ENCODE data around the gene TRMU.

Gene TRMU

GRCh38 chr22:46356496-46357480 is 21.3 kb downstream of the TRMU start:
- no peak for DNase-seq (ENCODE audit: low read depth)

GRCh38 chr22:46357711-46358520 is 22.4 kb downstream of the TRMU start:
- no peak for DNase-seq (ENCODE audit: low read depth)

- DNase-seq (ENCODE audit: low read depth) = no peak
These were observed 23.3 kb downstream of the TRMU start for GRCh38 chr22:46358766-46359165.

- DNase-seq (ENCODE audit: low read depth) = no peak
These were observed 23.8 kb downstream of the TRMU start for GRCh38 chr22:46359362-46359761.

GRCh38 chr22:46360097-46360496 is 24.6 kb downstream of the TRMU start:
- no peak for DNase-seq (ENCODE audit: low read depth)

- DNase-seq (ENCODE audit: low read depth) = no peak
These were observed 25.4 kb downstream of the TRMU start for GRCh38 chr22:46360891-46361290.

- DNase-seq (ENCODE audit: low read depth) = no peak
These were observed 26.3 kb downstream of the TRMU start for GRCh38 chr22:46361826-46362202.

GRCh38 chr22:46362203-46362933 is 26.9 kb downstream of the TRMU start:
- DNase-seq (ENCODE audit: low read depth) = no peak

- DNase-seq (ENCODE audit: low read depth) = no peak
These were observed 27.5 kb downstream of the TRMU start for GRCh38 chr22:46362934-46363515.

GRCh38 chr22:46363611-46364321 is 28.3 kb downstream of the TRMU start:
- DNase-seq (ENCODE audit: low read depth) = no peak

- DNase-seq (ENCODE audit: low read depth) = no peak
These were observed 29.0 kb downstream of the TRMU start for GRCh38 chr22:46364341-46365165.

GRCh38 chr22:46365166-46365624 is 29.7 kb downstream of the TRMU start:
- no peak for DNase-seq (ENCODE audit: low read depth)

GRCh38 chr22:46366327-46366731 is 30.8 kb downstream of the TRMU start:
- DNase-seq (ENCODE audit: low read depth) = no peak

- no peak for DNase-seq (ENCODE audit: low read depth)
These were observed 31.5 kb downstream of the TRMU start for GRCh38 chr22:46366801-46367706.

GRCh38 chr22:46367707-46368191 is 32.2 kb downstream of the TRMU start:
- DNase-seq (ENCODE audit: low read depth) = no peak

GRCh38 chr22:46368422-46368821 is 32.9 kb downstream of the TRMU start:
- DNase-seq (ENCODE audit: low read depth) = no peak

GRCh38 chr22:46368871-46369715 is 33.6 kb downstream of the TRMU start:
- DNase-seq (ENCODE audit: low read depth) = no peak

Measured in non-pigmented ciliary epithelial cell (primary cell).